ENCODE data around the gene KLHL15. TPM values are rescaled to one million over a fixed set of nuclear protein-coding genes. Genes with fewer than 3 reads are reported as not detected.
A peak's percentile ranks its signal among the peaks of the same experiment; 100 is the strongest.

The KLHL15 gene
- total and polyA plus RNA-seq, 2 of the 13 experiments (the other 11 are each of a cell fraction or from before 2014, with no cell fraction given), result 2.8 to 5.5 TPM

DNA sequence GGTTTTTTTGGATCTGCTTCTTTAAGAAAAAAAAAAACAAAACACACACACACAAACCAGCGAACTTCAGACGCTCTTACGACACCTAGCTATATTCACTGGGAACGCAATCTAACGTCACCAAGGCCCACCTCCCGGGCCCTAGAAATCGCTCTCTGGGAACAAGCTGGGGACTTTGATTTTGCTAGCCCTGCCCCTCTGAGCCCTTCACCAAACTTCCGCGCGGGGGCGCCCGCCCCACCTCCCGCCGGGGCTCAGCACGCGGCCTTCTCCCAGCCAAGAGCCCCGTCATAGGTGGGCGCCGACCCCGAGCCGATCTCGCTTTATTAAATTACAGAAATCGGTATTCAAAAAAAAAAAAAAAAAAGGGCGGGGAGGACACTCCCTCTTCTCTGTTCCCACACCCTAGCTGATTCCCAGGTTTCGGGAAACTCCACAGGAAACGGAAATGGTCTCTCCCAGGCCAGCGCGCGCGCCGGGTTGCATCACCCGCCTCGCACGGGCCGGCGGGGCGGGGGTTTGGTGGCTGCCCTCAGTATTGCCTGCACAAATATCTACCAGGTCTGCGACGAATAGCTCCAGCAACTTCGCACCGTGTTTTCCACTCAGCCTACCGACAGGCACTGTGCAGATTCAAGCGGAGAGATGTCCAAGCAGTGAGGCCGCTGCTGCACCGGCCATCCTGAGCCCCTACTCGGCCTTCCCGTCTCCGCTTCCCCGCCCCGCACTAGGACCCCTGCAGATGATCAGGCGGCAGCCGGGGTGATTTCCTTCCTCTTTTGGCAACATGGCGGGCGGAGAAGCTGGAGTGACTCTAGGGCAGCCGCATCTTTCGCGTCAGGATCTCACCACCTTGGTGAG, 27.4 kb upstream of the KLHL15 start, which contains the start of gene EIF2S3 (continued):
- TF ChIP-seq, protein P1, sequence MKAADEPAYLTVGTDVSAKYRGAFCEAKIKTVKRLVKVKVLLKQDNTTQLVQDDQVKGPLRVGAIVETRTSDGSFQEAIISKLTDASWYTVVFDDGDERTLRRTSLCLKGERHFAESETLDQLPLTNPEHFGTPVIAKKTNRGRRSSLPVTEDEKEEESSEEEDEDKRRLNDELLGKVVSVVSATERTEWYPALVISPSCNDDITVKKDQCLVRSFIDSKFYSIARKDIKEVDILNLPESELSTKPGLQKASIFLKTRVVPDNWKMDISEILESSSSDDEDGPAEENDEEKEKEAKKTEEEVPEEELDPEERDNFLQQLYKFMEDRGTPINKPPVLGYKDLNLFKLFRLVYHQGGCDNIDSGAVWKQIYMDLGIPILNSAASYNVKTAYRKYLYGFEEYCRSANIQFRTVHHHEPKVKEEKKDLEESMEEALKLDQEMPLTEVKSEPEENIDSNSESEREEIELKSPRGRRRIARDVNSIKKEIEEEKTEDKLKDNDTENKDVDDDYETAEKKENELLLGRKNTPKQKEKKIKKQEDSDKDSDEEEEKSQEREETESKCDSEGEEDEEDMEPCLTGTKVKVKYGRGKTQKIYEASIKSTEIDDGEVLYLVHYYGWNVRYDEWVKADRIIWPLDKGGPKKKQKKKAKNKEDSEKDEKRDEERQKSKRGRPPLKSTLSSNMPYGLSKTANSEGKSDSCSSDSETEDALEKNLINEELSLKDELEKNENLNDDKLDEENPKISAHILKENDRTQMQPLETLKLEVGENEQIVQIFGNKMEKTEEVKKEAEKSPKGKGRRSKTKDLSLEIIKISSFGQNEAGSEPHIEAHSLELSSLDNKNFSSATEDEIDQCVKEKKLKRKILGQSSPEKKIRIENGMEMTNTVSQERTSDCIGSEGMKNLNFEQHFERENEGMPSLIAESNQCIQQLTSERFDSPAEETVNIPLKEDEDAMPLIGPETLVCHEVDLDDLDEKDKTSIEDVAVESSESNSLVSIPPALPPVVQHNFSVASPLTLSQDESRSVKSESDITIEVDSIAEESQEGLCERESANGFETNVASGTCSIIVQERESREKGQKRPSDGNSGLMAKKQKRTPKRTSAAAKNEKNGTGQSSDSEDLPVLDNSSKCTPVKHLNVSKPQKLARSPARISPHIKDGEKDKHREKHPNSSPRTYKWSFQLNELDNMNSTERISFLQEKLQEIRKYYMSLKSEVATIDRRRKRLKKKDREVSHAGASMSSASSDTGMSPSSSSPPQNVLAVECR (CRISPR knock-in tag; IDR thresholded peaks at IDR 0.05; ENCODE audit: borderline replicate concordance), result peak; percentile 67; the same call in 1 of the 2 replicates
- TF ChIP-seq ZNF878 (CRISPR knock-in tag; IDR thresholded peaks at IDR 0.05), result no peak
- TF ChIP-seq RAD21 (CRISPR knock-in tag; IDR thresholded peaks at IDR 0.05), result no peak
- no peak for TF ChIP-seq FOXP1 (IDR thresholded peaks at IDR 0.05)
- TF ChIP-seq FOXP1 (CRISPR knock-in tag; IDR thresholded peaks at IDR 0.05), result no peak
- TF ChIP-seq ESRRA (CRISPR knock-in tag; IDR thresholded peaks at IDR 0.05; ENCODE audit: low read depth), result 0 out of 2 replicates have a peak, but pooled peaks have one; percentile 46
- no peak for TF ChIP-seq ISL2 (CRISPR knock-in tag; IDR thresholded peaks at IDR 0.05)
- TF ChIP-seq PHB2 (IDR thresholded peaks at IDR 0.05; ENCODE audit: partially characterized antibody), result no peak
- TF ChIP-seq TBX2 (CRISPR knock-in tag; IDR thresholded peaks at IDR 0.05; ENCODE audit: borderline replicate concordance), result peak; percentile 52; the same call in 1 of the 2 replicates
- TF ChIP-seq, protein P2, sequence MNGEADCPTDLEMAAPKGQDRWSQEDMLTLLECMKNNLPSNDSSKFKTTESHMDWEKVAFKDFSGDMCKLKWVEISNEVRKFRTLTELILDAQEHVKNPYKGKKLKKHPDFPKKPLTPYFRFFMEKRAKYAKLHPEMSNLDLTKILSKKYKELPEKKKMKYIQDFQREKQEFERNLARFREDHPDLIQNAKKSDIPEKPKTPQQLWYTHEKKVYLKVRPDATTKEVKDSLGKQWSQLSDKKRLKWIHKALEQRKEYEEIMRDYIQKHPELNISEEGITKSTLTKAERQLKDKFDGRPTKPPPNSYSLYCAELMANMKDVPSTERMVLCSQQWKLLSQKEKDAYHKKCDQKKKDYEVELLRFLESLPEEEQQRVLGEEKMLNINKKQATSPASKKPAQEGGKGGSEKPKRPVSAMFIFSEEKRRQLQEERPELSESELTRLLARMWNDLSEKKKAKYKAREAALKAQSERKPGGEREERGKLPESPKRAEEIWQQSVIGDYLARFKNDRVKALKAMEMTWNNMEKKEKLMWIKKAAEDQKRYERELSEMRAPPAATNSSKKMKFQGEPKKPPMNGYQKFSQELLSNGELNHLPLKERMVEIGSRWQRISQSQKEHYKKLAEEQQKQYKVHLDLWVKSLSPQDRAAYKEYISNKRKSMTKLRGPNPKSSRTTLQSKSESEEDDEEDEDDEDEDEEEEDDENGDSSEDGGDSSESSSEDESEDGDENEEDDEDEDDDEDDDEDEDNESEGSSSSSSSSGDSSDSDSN (CRISPR knock-in tag; IDR thresholded peaks at IDR 0.05), result 0 out of 2 replicates have a peak, but pooled peaks have one; percentile 21
- TF ChIP-seq NONO (IDR thresholded peaks at IDR 0.05), result no peak
- peak; percentile 67 for TF ChIP-seq NONO (CRISPR knock-in tag; conservative IDR thresholded peaks at IDR 0.05)
- TF ChIP-seq ELF1 (CRISPR knock-in tag; IDR thresholded peaks at IDR 0.05), result peak; percentile 35; the same call in 1 of the 2 replicates
- TF ChIP-seq, protein P3, sequence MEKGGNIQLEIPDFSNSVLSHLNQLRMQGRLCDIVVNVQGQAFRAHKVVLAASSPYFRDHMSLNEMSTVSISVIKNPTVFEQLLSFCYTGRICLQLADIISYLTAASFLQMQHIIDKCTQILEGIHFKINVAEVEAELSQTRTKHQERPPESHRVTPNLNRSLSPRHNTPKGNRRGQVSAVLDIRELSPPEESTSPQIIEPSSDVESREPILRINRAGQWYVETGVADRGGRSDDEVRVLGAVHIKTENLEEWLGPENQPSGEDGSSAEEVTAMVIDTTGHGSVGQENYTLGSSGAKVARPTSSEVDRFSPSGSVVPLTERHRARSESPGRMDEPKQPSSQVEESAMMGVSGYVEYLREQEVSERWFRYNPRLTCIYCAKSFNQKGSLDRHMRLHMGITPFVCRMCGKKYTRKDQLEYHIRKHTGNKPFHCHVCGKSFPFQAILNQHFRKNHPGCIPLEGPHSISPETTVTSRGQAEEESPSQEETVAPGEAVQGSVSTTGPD (CRISPR knock-in tag; IDR thresholded peaks at IDR 0.05), result no peak
- TF ChIP-seq NR2F1 (CRISPR knock-in tag; IDR thresholded peaks at IDR 0.05), result no peak
- TF ChIP-seq ZNF703 (CRISPR knock-in tag; IDR thresholded peaks at IDR 0.05; ENCODE audit: borderline replicate concordance), result no peak
- TF ChIP-seq ATF3 (CRISPR knock-in tag; IDR thresholded peaks at IDR 0.05), result peak; percentile 94
- TF ChIP-seq, protein P4, sequence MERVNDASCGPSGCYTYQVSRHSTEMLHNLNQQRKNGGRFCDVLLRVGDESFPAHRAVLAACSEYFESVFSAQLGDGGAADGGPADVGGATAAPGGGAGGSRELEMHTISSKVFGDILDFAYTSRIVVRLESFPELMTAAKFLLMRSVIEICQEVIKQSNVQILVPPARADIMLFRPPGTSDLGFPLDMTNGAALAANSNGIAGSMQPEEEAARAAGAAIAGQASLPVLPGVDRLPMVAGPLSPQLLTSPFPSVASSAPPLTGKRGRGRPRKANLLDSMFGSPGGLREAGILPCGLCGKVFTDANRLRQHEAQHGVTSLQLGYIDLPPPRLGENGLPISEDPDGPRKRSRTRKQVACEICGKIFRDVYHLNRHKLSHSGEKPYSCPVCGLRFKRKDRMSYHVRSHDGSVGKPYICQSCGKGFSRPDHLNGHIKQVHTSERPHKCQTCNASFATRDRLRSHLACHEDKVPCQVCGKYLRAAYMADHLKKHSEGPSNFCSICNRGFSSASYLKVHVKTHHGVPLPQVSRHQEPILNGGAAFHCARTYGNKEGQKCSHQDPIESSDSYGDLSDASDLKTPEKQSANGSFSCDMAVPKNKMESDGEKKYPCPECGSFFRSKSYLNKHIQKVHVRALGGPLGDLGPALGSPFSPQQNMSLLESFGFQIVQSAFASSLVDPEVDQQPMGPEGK (CRISPR knock-in tag; IDR thresholded peaks at IDR 0.05), result no peak
- TF ChIP-seq PAWR (CRISPR knock-in tag; IDR thresholded peaks at IDR 0.05; ENCODE audit: borderline replicate concordance), result no peak

All from HepG2 (cell line).